IMR-90 (cell line): ENCODE measurements around the gene RPS6KL1. TPM values are rescaled to one million over a fixed set of nuclear protein-coding genes. Genes with fewer than 3 reads are reported as not detected.

ENCODE experiments used
- ATAC-seq: fragments of 200-7000 bp; cut with Tn5 transposase; 2 replicates; pipeline ENCODE4 v1.9.1; 2020; ENCODE audit warnings: low read depth, mild to moderate bottlenecking, moderate library complexity
- BruUV-seq: library from RNA; stranded (reverse); fragments of 400-500 nt; replicated peaks from 2 replicates; lab custom pipeline; 2021; lab: Mats Ljungman, UMichigan
- CTCF ChIA-PET: fragments of 300-600 bp; formaldehyde crosslinking; extraction: SDS; loops from one replicate; lab custom pipeline; 2021; ENCODE audit warnings: antibody characterized with exemption; lab: Yijun Ruan, JAX
- POLR2A ChIA-PET: fragments of 300-600 bp; sonication (Branson Sonifier 250); formaldehyde crosslinking; loops from one replicate; lab custom pipeline; 2022; ENCODE audit warnings: antibody characterized with exemption; ENCODE audit not compliant: unreplicated experiment; lab: Charles Lee
- DNase-seq: peaks from one replicate; pipeline ENCODE4 v3.0.0; 2013
- H2AFZ ChIP-seq: replicated peaks from 2 replicates; pipeline ENCODE3; 2013; ENCODE audit warnings: low read length, mild to moderate bottlenecking; ENCODE audit not compliant: poor library complexity
- H2AK5ac ChIP-seq: 2 replicates; pipeline ENCODE4 v1.6.1; 2013; ENCODE audit warnings: low read depth, low read length, inconsistent platforms
- H2AK9ac ChIP-seq: replicated peaks from 2 replicates; pipeline ENCODE3; 2013; ENCODE audit warnings: mild to moderate bottlenecking, low read depth, low read length, moderate library complexity; ENCODE audit not compliant: poor library complexity
- H2BK120ac ChIP-seq: 2 replicates; pipeline ENCODE4 v1.6.1; 2013; ENCODE audit warnings: low read depth, low read length, inconsistent platforms
- H2BK15ac ChIP-seq: 3 replicates; pipeline ENCODE4 v1.6.1; 2013; ENCODE audit warnings: low read depth, low read length, inconsistent platforms
- H2BK20ac ChIP-seq: 2 replicates; pipeline ENCODE4 v1.6.1; 2013; ENCODE audit warnings: low read depth, mild to moderate bottlenecking, inconsistent platforms, low read length, moderate library complexity
- H2BK5ac ChIP-seq: 2 replicates; pipeline ENCODE4 v1.6.1; 2013; ENCODE audit warnings: mild to moderate bottlenecking, low read depth, low read length, inconsistent platforms; ENCODE audit not compliant: poor library complexity, severe bottlenecking
- H3K14ac ChIP-seq: replicated peaks from 2 replicates; pipeline ENCODE4 v1.6.1; 2013; ENCODE audit warnings: low read depth, low read length, inconsistent platforms
- H3K18ac ChIP-seq: 2 replicates; pipeline ENCODE4 v1.6.1; 2013; ENCODE audit warnings: low read depth, low read length, control low read depth
- H3K23ac ChIP-seq: 2 replicates; pipeline ENCODE4 v1.6.1; 2013; ENCODE audit warnings: low read depth, low read length, inconsistent platforms
- H3K27ac ChIP-seq: 2 replicates; pipeline ENCODE4 v1.5.1; 2013; ENCODE audit warnings: mild to moderate bottlenecking, control low read depth, low read length; ENCODE audit not compliant: insufficient read depth
- H3K27me3 ChIP-seq: 2 replicates; pipeline ENCODE4 v1.6.1; 2013; ENCODE audit warnings: low read length; ENCODE audit not compliant: control insufficient read depth, insufficient read depth
- H3K36me3 ChIP-seq: 2 replicates; pipeline ENCODE4 v1.6.1; 2013; ENCODE audit warnings: low read length, mixed read lengths; ENCODE audit not compliant: control insufficient read depth, insufficient read depth
- H3K4ac ChIP-seq: 2 replicates; pipeline ENCODE4 v1.6.1; 2013; ENCODE audit warnings: low read depth, low read length, inconsistent platforms
- H3K4me1 ChIP-seq: 2 replicates; pipeline ENCODE4 v1.6.1; 2013; ENCODE audit warnings: low read length, mixed read lengths; ENCODE audit not compliant: control insufficient read depth, insufficient read depth
- H3K4me2 ChIP-seq: 2 replicates; pipeline ENCODE4 v1.6.1; 2013; ENCODE audit warnings: low read depth, mild to moderate bottlenecking, control low read depth, low read length, moderate library complexity
- H3K4me3 ChIP-seq: 2 replicates; pipeline ENCODE4 v1.5.1; 2013; ENCODE audit warnings: low read depth, mild to moderate bottlenecking, control low read depth, low read length, moderate library complexity; ENCODE audit not compliant: insufficient read depth
- H3K56ac ChIP-seq: 2 replicates; pipeline ENCODE4 v1.6.1; 2013; ENCODE audit warnings: low read length, inconsistent platforms; ENCODE audit not compliant: insufficient read depth; ENCODE audit errors: extremely low read depth
- H3K79me1 ChIP-seq, 2 experiments: 2 replicates each; pipeline ENCODE4 v1.6.1; 2013; ENCODE audit warnings: low read length in 2 of 2, inconsistent platforms in 1 of 2, low read depth in 1 of 2
- H3K9ac ChIP-seq: 2 replicates; pipeline ENCODE4 v1.6.1; 2013; ENCODE audit warnings: low read depth, low read length, control low read depth
- H3K9me1 ChIP-seq: 2 replicates; pipeline ENCODE4 v1.6.1; 2013; ENCODE audit warnings: low read length, inconsistent platforms; ENCODE audit not compliant: insufficient read depth
- H3K9me3 ChIP-seq: 2 replicates; pipeline ENCODE4 v1.6.1; 2013; ENCODE audit warnings: low read length; ENCODE audit not compliant: control insufficient read depth, insufficient read depth
- H4K20me1 ChIP-seq: 2 replicates; pipeline ENCODE4 v1.6.1; 2013; ENCODE audit warnings: low read length, inconsistent platforms; ENCODE audit not compliant: insufficient read depth
- H4K5ac ChIP-seq: 2 replicates; pipeline ENCODE4 v1.6.1; 2013; ENCODE audit warnings: mild to moderate bottlenecking, low read depth, low read length, control low read depth
- H4K8ac ChIP-seq, 2 experiments: 2 replicates each; pipeline ENCODE4 v1.6.1; 2013; ENCODE audit warnings: low read depth in 2 of 2, low read length in 2 of 2, control low read depth in 1 of 2, inconsistent platforms in 1 of 2
- H4K91ac ChIP-seq: 2 replicates; pipeline ENCODE4 v1.6.1; 2013; ENCODE audit warnings: low read depth, low read length, inconsistent platforms; ENCODE audit not compliant: insufficient read depth
- BHLHE40 ChIP-seq: fragments of 150-350 bp; IDR thresholded peaks from 2 replicates; pipeline ENCODE4 v1.6.1; 2016; ENCODE audit warnings: mild to moderate bottlenecking, low read depth, low read length
- CEBPB ChIP-seq: IDR thresholded peaks from 2 replicates; pipeline ENCODE4 v1.6.1; 2012; ENCODE audit warnings: low read depth, low read length, improper control_type of control experiment
- CHD1 ChIP-seq: IDR thresholded peaks from 2 replicates; pipeline ENCODE4 v1.6.1; 2012; ENCODE audit warnings: low read depth, low read length, improper control_type of control experiment
- FOS ChIP-seq: fragments of 150-350 bp; IDR thresholded peaks from 2 replicates; pipeline ENCODE4 v1.6.1; 2016; ENCODE audit warnings: low read depth, low read length
- MAFK ChIP-seq: IDR thresholded peaks from 2 replicates; pipeline ENCODE4 v1.6.1; 2012; ENCODE audit warnings: low read depth, low read length, improper control_type of control experiment
- MAZ ChIP-seq: IDR thresholded peaks from 2 replicates; pipeline ENCODE4 v1.6.1; 2012; ENCODE audit warnings: low read depth, mild to moderate bottlenecking, low read length, improper control_type of control experiment, moderate library complexity, borderline replicate concordance
- MXI1 ChIP-seq: IDR thresholded peaks from 2 replicates; pipeline ENCODE4 v1.6.1; 2012; ENCODE audit warnings: low read depth, mild to moderate bottlenecking, low read length, moderate library complexity, borderline replicate concordance
- NFE2L2 ChIP-seq: fragments of 150-350 bp; IDR thresholded peaks from 2 replicates; pipeline ENCODE4 v1.6.1; 2016; ENCODE audit warnings: low read depth, mild to moderate bottlenecking, low read length
- POLR2A ChIP-seq: IDR thresholded peaks from 2 replicates; pipeline ENCODE4 v1.6.1; 2012; ENCODE audit warnings: mild to moderate bottlenecking, low read depth, low read length
- RAD21 ChIP-seq: IDR thresholded peaks from 2 replicates; pipeline ENCODE4 v1.6.1; 2012; ENCODE audit warnings: low read length, improper control_type of control experiment
- RCOR1 ChIP-seq: IDR thresholded peaks from 2 replicates; pipeline ENCODE4 v1.6.1; 2012; ENCODE audit warnings: mild to moderate bottlenecking, low read length, improper control_type of control experiment; ENCODE audit not compliant: insufficient replicate concordance
- RFX5 ChIP-seq: IDR thresholded peaks from 2 replicates; pipeline ENCODE4 v1.8.0; 2012; ENCODE audit warnings: low read depth, mild to moderate bottlenecking, low read length, moderate library complexity
- SMC3 ChIP-seq: fragments of 150-350 bp; IDR thresholded peaks from 2 replicates; pipeline ENCODE4 v1.6.1; 2016; ENCODE audit warnings: low read depth, mild to moderate bottlenecking, antibody characterized with exemption, low read length, moderate library complexity
- WGBS, 2 experiments: methylation state at CpG; one replicate each; pipeline versions ENCODE4 v1.1.5 to v1.1.7; 2013; ENCODE audit warnings: missing lambda C conversion rate in 2 of 2; ENCODE audit not compliant: insufficient read length in 1 of 2; ENCODE audit errors: extremely low coverage in 2 of 2; 5-methylcytosine and 5-hydroxymethylcytosine counted together
- dilution Hi-C: fragments of 300-500 bp; cut with HindIII; formaldehyde crosslinking; loops from one replicate; pipeline ENCODE4 v1.14.3; 2018; ENCODE audit warnings: low sequenced_read_pairs; ENCODE audit not compliant: unreplicated experiment
- in situ Hi-C: fragments of 300-500 bp; cut with MboI; formaldehyde crosslinking; loops from 3 replicates; pipeline ENCODE4 v1.14.3; 2019; ENCODE audit warnings: low sequenced_read_pairs, inconsistent platforms, mixed read lengths
- intact Hi-C: fragments of 100-400 bp; cut with micrococcal nuclease; formaldehyde crosslinking; loops from 2 replicates; pipeline ENCODE4 v1.10.0; 2022
- polyA plus RNA-seq, 3 experiments: library from polyadenylated mRNA; depleted of rRNA; stranded (reverse); fragments of >200 nt; gene quantifications; 2 replicates each; pipeline ENCODE4 v1.2.3, GENCODE V29; 2012; ENCODE audit warnings: low replicate concordance in 1 of 3
- total RNA-seq: library from RNA; depleted of rRNA; stranded (reverse); fragments of >200 nt; gene quantifications from 2 replicates; pipeline ENCODE4 v1.2.3, GENCODE V29; 2012
- TF ChIP-seq, protein P1 (sequence below): fragments of 150-350 bp; IDR thresholded peaks from 2 replicates; pipeline ENCODE4 v1.6.1; 2017; ENCODE audit warnings: mild to moderate bottlenecking, antibody characterized with exemption, low read length, low read depth
- TF ChIP-seq, protein P2 (sequence below): fragments of 150-350 bp; IDR thresholded peaks from 2 replicates; pipeline ENCODE4 v1.6.1; 2016; ENCODE audit warnings: low read depth, mild to moderate bottlenecking, low read length, moderate library complexity, borderline replicate concordance
- TF ChIP-seq, protein P3 (sequence below): conservative IDR thresholded peaks from 2 replicates; pipeline ENCODE4 v1.5.1; 2012; ENCODE audit warnings: mild to moderate bottlenecking, low read depth, low read length, improper control_type of control experiment

RPS6KL1 gene
- total and polyA plus RNA-seq, 2 of the 4 experiments (the other 2 are of a cell fraction), result 0.72 to 1.7 TPM

DNA sequence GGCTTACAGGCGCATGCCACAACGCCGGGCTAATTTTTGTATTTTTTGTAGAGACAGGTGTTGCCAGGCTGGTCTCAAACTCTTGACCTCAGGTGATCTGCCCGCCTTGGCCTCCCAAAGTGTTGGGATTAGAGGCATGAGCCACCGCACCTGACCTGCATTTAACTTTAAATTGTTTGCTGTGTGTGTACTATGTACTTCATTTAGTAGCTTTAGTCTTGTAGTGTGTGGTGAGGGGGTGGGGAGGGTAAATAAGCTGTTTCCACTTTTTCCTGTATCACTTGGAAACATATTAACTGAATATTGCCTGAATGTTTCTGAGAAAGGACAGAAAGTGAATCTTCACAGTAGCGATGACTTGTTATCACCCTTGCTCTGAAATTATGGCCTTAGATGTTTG is 32.8 kb downstream of the RPS6KL1 start:
- H3K9ac ChIP-seq, result no peak overlapping the region
- WGBS, 2 experiments, result 100% methylated on average over 4 of the region's 6 CpGs; no CpG with 5 or more reads in 1 of the 2 experiments
- no peak overlapping the region for H3K4ac ChIP-seq
- in situ Hi-C loops (no loop called here), intact Hi-C loops (no loop called here), dilution Hi-C loops (no loop called here)
- H2BK5ac ChIP-seq, result no peak overlapping the region
- H4K8ac ChIP-seq, result no peak overlapping the region
- no peak overlapping the region for H3K4me2 ChIP-seq
- H2AK9ac ChIP-seq, result no peak overlapping the region
- no peak overlapping the region for H2BK20ac ChIP-seq
- no peak for ATAC-seq
- peaks cover 4% of the 10 kb centered on the region; the same call in 1 of the 2 replicates for H3K9me1 ChIP-seq
- H3K36me3 ChIP-seq, result peaks cover 48% of the 10 kb centered on the region
- no peak overlapping the region for H2AFZ ChIP-seq
- ChIA-PET CTCF (interaction anchor here (1.2 to 1.9 kb wide), 2 partner anchors 16 to 198 kb away, joined by 3 to 5 read pairs; no protein-coding TSS in a partner anchor), POLR2A (no interaction called here)
- no peak overlapping the region for H3K14ac ChIP-seq
- no peak for TF ChIP-seq BHLHE40
- no peak for TF ChIP-seq NFE2L2
- TF ChIP-seq POLR2A, result no peak
- no peak for TF ChIP-seq CEBPB
- no peak for TF ChIP-seq MAFK
- TF ChIP-seq CHD1, result no peak
- TF ChIP-seq, protein P1, sequence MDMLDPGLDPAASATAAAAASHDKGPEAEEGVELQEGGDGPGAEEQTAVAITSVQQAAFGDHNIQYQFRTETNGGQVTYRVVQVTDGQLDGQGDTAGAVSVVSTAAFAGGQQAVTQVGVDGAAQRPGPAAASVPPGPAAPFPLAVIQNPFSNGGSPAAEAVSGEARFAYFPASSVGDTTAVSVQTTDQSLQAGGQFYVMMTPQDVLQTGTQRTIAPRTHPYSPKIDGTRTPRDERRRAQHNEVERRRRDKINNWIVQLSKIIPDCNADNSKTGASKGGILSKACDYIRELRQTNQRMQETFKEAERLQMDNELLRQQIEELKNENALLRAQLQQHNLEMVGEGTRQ, result no peak
- TF ChIP-seq RCOR1, result no peak
- TF ChIP-seq, protein P2, sequence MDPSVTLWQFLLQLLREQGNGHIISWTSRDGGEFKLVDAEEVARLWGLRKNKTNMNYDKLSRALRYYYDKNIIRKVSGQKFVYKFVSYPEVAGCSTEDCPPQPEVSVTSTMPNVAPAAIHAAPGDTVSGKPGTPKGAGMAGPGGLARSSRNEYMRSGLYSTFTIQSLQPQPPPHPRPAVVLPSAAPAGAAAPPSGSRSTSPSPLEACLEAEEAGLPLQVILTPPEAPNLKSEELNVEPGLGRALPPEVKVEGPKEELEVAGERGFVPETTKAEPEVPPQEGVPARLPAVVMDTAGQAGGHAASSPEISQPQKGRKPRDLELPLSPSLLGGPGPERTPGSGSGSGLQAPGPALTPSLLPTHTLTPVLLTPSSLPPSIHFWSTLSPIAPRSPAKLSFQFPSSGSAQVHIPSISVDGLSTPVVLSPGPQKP, result no peak
- TF ChIP-seq SMC3, result no peak
- TF ChIP-seq FOS, result no peak
- TF ChIP-seq MXI1, result no peak
- TF ChIP-seq RAD21, result no peak
- TF ChIP-seq, protein P3, sequence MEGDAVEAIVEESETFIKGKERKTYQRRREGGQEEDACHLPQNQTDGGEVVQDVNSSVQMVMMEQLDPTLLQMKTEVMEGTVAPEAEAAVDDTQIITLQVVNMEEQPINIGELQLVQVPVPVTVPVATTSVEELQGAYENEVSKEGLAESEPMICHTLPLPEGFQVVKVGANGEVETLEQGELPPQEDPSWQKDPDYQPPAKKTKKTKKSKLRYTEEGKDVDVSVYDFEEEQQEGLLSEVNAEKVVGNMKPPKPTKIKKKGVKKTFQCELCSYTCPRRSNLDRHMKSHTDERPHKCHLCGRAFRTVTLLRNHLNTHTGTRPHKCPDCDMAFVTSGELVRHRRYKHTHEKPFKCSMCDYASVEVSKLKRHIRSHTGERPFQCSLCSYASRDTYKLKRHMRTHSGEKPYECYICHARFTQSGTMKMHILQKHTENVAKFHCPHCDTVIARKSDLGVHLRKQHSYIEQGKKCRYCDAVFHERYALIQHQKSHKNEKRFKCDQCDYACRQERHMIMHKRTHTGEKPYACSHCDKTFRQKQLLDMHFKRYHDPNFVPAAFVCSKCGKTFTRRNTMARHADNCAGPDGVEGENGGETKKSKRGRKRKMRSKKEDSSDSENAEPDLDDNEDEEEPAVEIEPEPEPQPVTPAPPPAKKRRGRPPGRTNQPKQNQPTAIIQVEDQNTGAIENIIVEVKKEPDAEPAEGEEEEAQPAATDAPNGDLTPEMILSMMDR, result no peak
- no peak for TF ChIP-seq RFX5
- TF ChIP-seq MAZ, result no peak
- no peak overlapping the region for H4K5ac ChIP-seq
- H2BK120ac ChIP-seq, result no peak overlapping the region
- no peak overlapping the region for H4K91ac ChIP-seq
- peaks cover 19% of the 10 kb centered on the region for H3K4me1 ChIP-seq
- H3K9me3 ChIP-seq, result no peaks in the 10 kb centered on the region
- no peak overlapping the region for H3K4me3 ChIP-seq
- no peak overlapping the region for H3K18ac ChIP-seq
- no peak overlapping the region for H3K56ac ChIP-seq
- H4K20me1 ChIP-seq, result peaks cover 37% of the 10 kb centered on the region
- H3K23ac ChIP-seq, result no peak overlapping the region
- no peak for DNase-seq
- H3K27ac ChIP-seq, result no peak overlapping the region
- H3K27me3 ChIP-seq, result no peaks in the 10 kb centered on the region
- no peak overlapping the region for H2AK5ac ChIP-seq
- BruUV-seq, result no TSS peak
- H3K79me1 ChIP-seq, result peaks cover 33 to 76% of the 10 kb centered on the region in 2 experiments
- no peak overlapping the region for H2BK15ac ChIP-seq
